ENCODE results near the gene CHGA.

CHGA gene

GRCh38 chr14:92945544-92945943 lies 22.6 kb downstream of the CHGA start:
- no peak for DNase-seq (ENCODE audit: low spot score)

- no peak for DNase-seq (ENCODE audit: low spot score)
These were observed 23.3 kb downstream of the CHGA start for GRCh38 chr14:92945959-92946846.

GRCh38 chr14:92946847-92947545 lies 24.0 kb downstream of the CHGA start:
- no peak for DNase-seq (ENCODE audit: low spot score)

GRCh38 chr14:92948647-92949046 lies 25.7 kb downstream of the CHGA start:
- DNase-seq (ENCODE audit: low spot score): no peak

- DNase-seq (ENCODE audit: low spot score): no peak
These were observed 26.7 kb downstream of the CHGA start for GRCh38 chr14:92949496-92950192.

- no peak for DNase-seq (ENCODE audit: low spot score)
These were observed 27.2 kb downstream of the CHGA start for GRCh38 chr14:92950193-92950540.

- DNase-seq (ENCODE audit: low spot score): no peak
These were observed 27.8 kb downstream of the CHGA start for GRCh38 chr14:92950773-92951172.

GRCh38 chr14:92951261-92951660 lies 28.3 kb downstream of the CHGA start:
- no peak for DNase-seq (ENCODE audit: low spot score)

- DNase-seq (ENCODE audit: low spot score): peak; percentile 85
These were observed 29.0 kb downstream of the CHGA start for GRCh38 chr14:92951912-92952471.

GRCh38 chr14:92952481-92953298 lies 29.7 kb downstream of the CHGA start:
- DNase-seq (ENCODE audit: low spot score): no peak

- DNase-seq (ENCODE audit: low spot score): no peak
These were observed 30.6 kb downstream of the CHGA start for GRCh38 chr14:92953526-92953925.

GRCh38 chr14:92954933-92955332 lies 32.0 kb downstream of the CHGA start:
- no peak for DNase-seq (ENCODE audit: low spot score)

GRCh38 chr14:92955381-92955780 lies 32.4 kb downstream of the CHGA start:
- no peak for DNase-seq (ENCODE audit: low spot score)

- no peak for DNase-seq (ENCODE audit: low spot score)
These were observed 34.0 kb downstream of the CHGA start for GRCh38 chr14:92956961-92957360.

- DNase-seq (ENCODE audit: low spot score): no peak
These were observed 35.6 kb downstream of the CHGA start for GRCh38 chr14:92958373-92959188.

GRCh38 chr14:92959189-92959531 lies 36.2 kb downstream of the CHGA start:
- no peak for DNase-seq (ENCODE audit: low spot score)

GRCh38 chr14:92959761-92960680 lies 37.1 kb downstream of the CHGA start:
- DNase-seq (ENCODE audit: low spot score): no peak

GRCh38 chr14:92960706-92961566 lies 38.0 kb downstream of the CHGA start:
- no peak for DNase-seq (ENCODE audit: low spot score)

- no peak for DNase-seq (ENCODE audit: low spot score)
These were observed 38.6 kb downstream of the CHGA start for GRCh38 chr14:92961567-92961855.
